HK-2 (cell line): ENCODE data around the gene SDHAF1.

Experiments used
- DNase-seq: peaks from one replicate; pipeline ENCODE4 v3.0.0-alpha.2; 2018; ENCODE audit not compliant: unreplicated experiment

Gene SDHAF1

GRCh38 chr19:35986664-35987570, 8.1 kb upstream of the SDHAF1 start:
- no peak for DNase-seq

- DNase-seq = no peak
These were observed 7.5 kb upstream of the SDHAF1 start for GRCh38 chr19:35987571-35987896.

- no peak for DNase-seq
These were observed 6.2 kb upstream of the SDHAF1 start for GRCh38 chr19:35988824-35989223.

DNA sequence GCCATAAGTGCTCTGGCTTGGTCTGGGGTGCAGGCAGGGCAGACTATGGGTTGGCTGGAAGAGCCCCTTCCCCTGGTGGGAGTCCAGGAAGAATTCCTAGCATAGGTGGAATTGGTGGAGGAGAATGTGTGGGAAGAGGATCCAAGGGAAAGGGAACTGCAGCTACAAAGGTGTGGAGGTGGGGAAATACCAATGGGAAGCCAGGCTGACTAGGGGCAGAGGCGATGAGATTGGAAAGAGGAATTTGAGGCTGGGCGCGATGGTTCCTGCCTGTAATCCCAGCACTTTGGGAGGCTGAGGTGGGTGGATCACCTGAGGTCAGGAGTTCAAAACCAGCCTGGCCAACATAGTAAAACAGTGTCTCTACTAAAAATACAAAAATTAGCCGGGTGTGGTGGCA, 4.8 kb upstream of the SDHAF1 start:
- DNase-seq = no peak

DNA sequence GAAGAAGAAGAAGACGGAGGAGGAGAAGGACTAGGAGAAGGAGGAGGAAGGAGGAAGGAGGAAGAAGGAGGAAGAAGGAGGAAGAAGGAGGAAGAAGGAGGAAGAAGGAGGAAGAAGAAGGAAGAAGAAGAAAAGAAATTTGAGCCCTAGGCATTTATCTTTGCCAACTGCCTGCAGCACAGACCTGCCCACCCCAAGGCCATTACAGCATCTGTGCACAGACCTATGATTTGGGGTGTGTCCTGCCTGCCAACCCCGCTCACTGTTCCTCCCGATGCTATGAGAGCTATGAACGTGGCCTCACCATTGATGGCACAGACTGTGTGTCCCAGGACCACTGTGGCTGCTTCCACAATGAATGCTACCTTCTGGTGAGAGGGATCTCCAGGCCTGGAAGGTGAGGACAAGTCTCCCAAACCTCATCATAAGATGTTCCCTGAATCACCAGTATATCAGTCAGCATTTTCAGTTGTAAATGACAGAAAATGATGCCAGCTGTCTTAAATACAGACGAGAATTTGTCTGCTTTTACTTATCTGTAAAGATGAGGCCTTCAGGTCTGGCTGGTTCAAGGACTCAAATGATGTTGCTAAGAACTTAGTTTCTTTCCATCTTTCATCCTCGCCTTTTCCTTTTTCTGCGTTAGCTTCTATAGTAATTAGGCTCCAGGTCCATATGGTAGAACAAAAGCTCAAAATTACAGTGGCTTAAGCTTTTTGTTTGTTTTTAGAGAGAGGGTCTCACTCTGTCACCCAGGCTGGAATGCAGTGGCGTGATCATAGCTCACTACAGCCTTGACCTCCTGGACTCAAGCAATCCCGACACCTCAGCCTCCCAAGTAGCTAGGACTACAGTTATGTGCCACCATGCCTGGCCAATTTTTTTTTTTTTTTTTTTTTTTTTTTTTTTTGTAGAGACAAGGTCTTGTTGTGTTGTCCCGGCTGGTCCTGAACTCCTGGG, 3.9 kb upstream of the SDHAF1 start:
- no peak for DNase-seq

GRCh38 chr19:35991731-35992450, 3.1 kb upstream of the SDHAF1 start:
- DNase-seq = peak; percentile 59

DNA sequence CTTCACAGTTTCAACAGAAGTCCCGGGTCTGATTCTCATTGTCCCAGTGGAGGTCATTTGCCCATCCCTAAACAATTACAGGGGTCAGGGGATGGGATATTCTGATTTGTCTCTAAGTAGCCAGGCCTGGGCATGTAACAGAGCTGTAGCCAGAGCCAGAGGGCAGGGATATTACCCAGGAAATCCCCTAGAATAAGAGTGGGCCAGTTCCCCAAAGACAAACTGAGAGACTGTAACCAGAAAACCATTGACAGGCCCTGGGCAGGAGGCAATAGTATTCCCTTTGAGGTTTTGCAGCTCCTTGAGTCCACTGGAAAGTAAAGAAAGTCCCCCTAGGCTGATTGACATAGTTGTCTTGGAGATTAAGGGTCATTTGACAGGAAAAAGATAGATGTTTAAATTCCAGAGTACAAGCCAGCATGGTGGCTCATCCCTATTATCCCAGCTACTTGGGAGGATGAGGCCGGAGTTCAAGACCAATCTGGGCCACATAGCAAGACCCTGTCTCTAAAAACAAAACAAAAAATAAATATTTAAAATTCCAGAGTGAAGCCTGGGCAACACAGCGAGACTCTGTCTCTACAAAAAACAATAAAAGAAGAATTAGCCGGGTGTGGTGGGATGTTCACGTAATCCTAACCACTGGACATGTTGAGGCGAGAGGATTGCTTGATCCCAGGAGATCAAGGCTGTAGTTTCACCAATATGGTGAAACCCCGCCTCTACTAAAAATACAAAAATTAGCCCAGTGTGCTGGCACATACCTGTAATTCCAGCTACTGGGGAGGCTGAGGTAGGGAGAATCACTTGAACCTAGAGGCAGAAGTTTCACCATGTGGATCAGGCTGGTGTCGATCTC, 1.9 kb upstream of the SDHAF1 start:
- DNase-seq = no peak

DNA sequence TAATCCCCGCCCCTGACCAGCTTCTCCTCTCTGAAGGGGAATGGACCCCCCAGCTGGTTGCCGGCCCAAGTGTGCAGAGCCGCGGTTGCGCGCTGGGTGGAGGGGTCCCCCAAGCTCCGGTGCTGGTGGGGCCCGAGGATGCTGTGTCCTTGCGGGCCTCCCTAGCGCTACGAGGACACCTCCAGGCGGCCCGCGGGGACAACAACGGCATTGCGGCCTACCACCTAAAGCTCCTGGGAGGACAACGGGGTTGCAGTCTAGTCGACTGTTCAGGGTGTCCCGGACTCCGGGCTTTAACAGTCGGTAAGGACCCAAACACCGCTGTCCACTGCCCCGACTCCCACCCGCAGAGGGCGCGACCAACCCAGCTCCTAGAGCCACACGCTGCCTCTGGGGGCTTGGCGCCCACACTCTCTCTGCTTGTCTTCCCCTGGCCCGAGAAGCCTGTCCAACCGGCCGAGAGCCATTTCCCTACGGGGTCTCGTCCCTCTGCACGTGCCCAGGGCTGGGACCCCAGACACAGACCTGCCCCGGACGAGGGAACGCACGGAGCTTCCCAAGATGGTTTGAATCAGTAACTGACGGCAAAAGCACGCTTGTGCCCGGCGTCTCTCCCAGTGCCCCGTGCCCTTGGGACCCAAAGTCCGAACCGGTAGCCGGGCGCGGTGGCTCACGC, 927 bp upstream of the SDHAF1 start:
- DNase-seq = no peak

GRCh38 chr19:35996777-35997176, 1.8 kb downstream of the SDHAF1 start:
- DNase-seq = no peak

- no peak for DNase-seq
These were observed 6.6 kb downstream of the SDHAF1 start for GRCh38 chr19:36001605-36002004.

- DNase-seq = no peak
These were observed 8.3 kb downstream of the SDHAF1 start for GRCh38 chr19:36003284-36003683.

- DNase-seq = no peak
These were observed 12.0 kb downstream of the SDHAF1 start for GRCh38 chr19:36006955-36007354.

- DNase-seq = no peak
These were observed 13.5 kb downstream of the SDHAF1 start, which contains the start of gene SYNE4 for GRCh38 chr19:36008336-36008978. TSS of gene SYNE4 (minus strand) at chr19:36008813. CDS start at chr19:36008681, 132 bp downstream.

- DNase-seq = peak; percentile 38
These were observed 14.2 kb downstream of the SDHAF1 start for GRCh38 chr19:36009220-36009619.

GRCh38 chr19:36009633-36010379, 14.8 kb downstream of the SDHAF1 start:
- DNase-seq = no peak

- no peak for DNase-seq
These were observed 15.4 kb downstream of the SDHAF1 start for GRCh38 chr19:36010402-36010801.

DNA sequence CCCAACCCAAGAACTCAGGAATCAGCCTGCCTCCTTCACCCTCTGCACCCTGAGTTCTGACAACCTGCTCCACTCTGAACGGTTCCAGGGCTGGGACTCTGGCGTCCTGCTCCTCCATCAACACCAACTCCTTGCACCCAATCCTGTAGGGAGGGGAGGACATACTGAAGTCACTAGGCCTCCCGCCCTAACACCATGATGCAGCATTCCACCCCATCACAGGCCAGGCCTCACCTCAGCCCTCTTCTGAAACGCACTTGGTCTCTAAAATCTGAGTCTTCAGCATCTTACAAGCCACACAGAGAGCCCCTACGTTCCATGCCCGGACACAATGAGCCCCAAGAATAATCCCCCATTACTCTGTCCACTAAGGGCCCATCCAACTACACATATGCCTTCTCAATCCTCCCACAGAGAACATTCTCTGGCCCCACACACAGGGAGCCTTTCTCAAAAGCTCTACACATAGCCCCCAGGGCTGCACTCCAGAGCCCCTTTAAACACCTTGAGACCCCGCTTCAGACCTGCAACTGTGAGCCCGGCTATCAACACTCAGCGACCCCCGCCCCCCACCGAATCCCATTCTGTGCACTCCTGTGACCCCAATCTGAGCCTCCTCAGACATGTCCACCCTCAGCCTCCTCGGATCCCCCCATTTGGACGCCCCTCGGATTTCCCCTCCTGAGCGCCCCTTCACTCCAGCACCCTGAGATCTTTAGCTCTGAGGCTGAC, 18.5 kb downstream of the SDHAF1 start:
- DNase-seq = no peak
